WTC11 (cell line): ENCODE measurements around the gene LTF. TPM values are rescaled to one million over a fixed set of nuclear protein-coding genes. Genes with fewer than 3 reads are reported as not detected.

Experiments used
- ATAC-seq: fragments of 200-7000 bp; cut with Tn5 transposase; 2 replicates; pipeline ENCODE4 v1.10.0; 2021; ENCODE audit warnings: mild to moderate bottlenecking, moderate library complexity
- CTCF ChIA-PET: fragments of 300-600 bp; sonication (Branson Sonifier 250); formaldehyde crosslinking; loops from one replicate; lab custom pipeline; 2021; ENCODE audit warnings: antibody characterized with exemption; lab: Charles Lee
- POLR2A ChIA-PET: fragments of 350-600 bp; sonication (Branson Sonifier 250); formaldehyde crosslinking; loops from one replicate; lab custom pipeline; 2021; ENCODE audit warnings: antibody characterized with exemption; lab: Charles Lee
- DNase-seq: peaks from one replicate; pipeline ENCODE4 v3.0.0; 2021; ENCODE audit warnings: low spot score
- H3K27ac Mint-ChIP-seq: 2 replicates; pipeline ENCODE4 v1.8.0; 2021; ENCODE audit warnings: mixed read lengths
- H3K27me3 Mint-ChIP-seq: 2 replicates; pipeline ENCODE4 v1.8.0; 2021; ENCODE audit warnings: low read depth, mild to moderate bottlenecking, moderate library complexity, mixed read lengths
- H3K36me3 Mint-ChIP-seq: 2 replicates; pipeline ENCODE4 v1.8.0; 2021; ENCODE audit warnings: mixed read lengths
- H3K4me1 Mint-ChIP-seq: 2 replicates; pipeline ENCODE4 v1.8.0; 2022; ENCODE audit warnings: mixed read lengths
- H3K4me3 Mint-ChIP-seq: 2 replicates; pipeline ENCODE4 v1.8.0; 2021; ENCODE audit warnings: mild to moderate bottlenecking, moderate library complexity, mixed read lengths
- H3K9me3 Mint-ChIP-seq: 2 replicates; pipeline ENCODE4 v1.8.0; 2021; ENCODE audit warnings: mixed read lengths
- AFF4 ChIP-seq: sonication (generic); formaldehyde crosslinking; IDR thresholded peaks from 2 replicates; pipeline ENCODE4 v1.8.1; 2023; ENCODE audit warnings: mild to moderate bottlenecking, missing genetic modification reagents, borderline replicate concordance
- CREM ChIP-seq: sonication (generic); formaldehyde crosslinking; IDR thresholded peaks from 2 replicates; pipeline ENCODE4 v1.8.1; 2022; ENCODE audit warnings: mild to moderate bottlenecking, missing genetic modification reagents, moderate library complexity
- CTCF ChIP-seq: fragments of 200-600 bp; IDR thresholded peaks from 2 replicates; pipeline ENCODE4 v1.8.0; 2022; ENCODE audit warnings: antibody characterized with exemption
- EMX1 ChIP-seq: fragments of 250-450 bp; sonication (Bioruptor Pico); IDR thresholded peaks from 2 replicates; pipeline ENCODE4 v1.8.0; 2021; ENCODE audit warnings: mild to moderate bottlenecking
- IRF1 ChIP-seq: sonication (generic); formaldehyde crosslinking; IDR thresholded peaks from 2 replicates; pipeline ENCODE4 v1.8.0; 2023; ENCODE audit warnings: missing genetic modification reagents
- KAT7 ChIP-seq: sonication (generic); formaldehyde crosslinking; IDR thresholded peaks from 2 replicates; pipeline ENCODE4 v1.8.1; 2023; ENCODE audit warnings: missing genetic modification reagents, mild to moderate bottlenecking, borderline replicate concordance
- NFATC4 ChIP-seq: fragments of 250-450 bp; sonication (Bioruptor Pico); IDR thresholded peaks from 2 replicates; pipeline ENCODE4 v1.9.0; 2021; ENCODE audit warnings: mild to moderate bottlenecking
- NFYB ChIP-seq: sonication (generic); formaldehyde crosslinking; conservative IDR thresholded peaks from 2 replicates; pipeline ENCODE4 v1.8.0; 2022; ENCODE audit warnings: low read depth, missing genetic modification reagents
- PRDM15 ChIP-seq: sonication (generic); formaldehyde crosslinking; IDR thresholded peaks from 2 replicates; pipeline ENCODE4 v1.8.0; 2022; ENCODE audit warnings: missing genetic modification reagents
- SMAD4 ChIP-seq: sonication (generic); formaldehyde crosslinking; IDR thresholded peaks from 2 replicates; pipeline ENCODE4 v1.8.0; 2022; ENCODE audit warnings: mild to moderate bottlenecking, missing genetic modification reagents
- SP1 ChIP-seq: sonication (generic); formaldehyde crosslinking; conservative IDR thresholded peaks from 2 replicates; pipeline ENCODE4 v1.8.1; 2022; ENCODE audit warnings: missing genetic modification reagents
- TCF7 ChIP-seq: sonication (generic); formaldehyde crosslinking; IDR thresholded peaks from 2 replicates; pipeline ENCODE4 v1.8.0; 2022; ENCODE audit warnings: mild to moderate bottlenecking, low read depth, missing genetic modification reagents, moderate library complexity
- USF2 ChIP-seq: sonication (generic); formaldehyde crosslinking; IDR thresholded peaks from 2 replicates; pipeline ENCODE4 v1.8.1; 2023; ENCODE audit warnings: mild to moderate bottlenecking, missing genetic modification reagents, moderate library complexity
- ZNF281 ChIP-seq: sonication (generic); formaldehyde crosslinking; IDR thresholded peaks from 2 replicates; pipeline ENCODE4 v1.8.0; 2023; ENCODE audit warnings: mild to moderate bottlenecking, missing genetic modification reagents
- ZNF416 ChIP-seq: fragments of 250-450 bp; sonication (Bioruptor Pico); IDR thresholded peaks from 2 replicates; pipeline ENCODE4 v1.9.0; 2021; ENCODE audit warnings: mild to moderate bottlenecking, inconsistent platforms
- ZNF512 ChIP-seq: sonication (generic); formaldehyde crosslinking; IDR thresholded peaks from 2 replicates; pipeline ENCODE4 v1.8.1; 2022; ENCODE audit warnings: missing genetic modification reagents, borderline replicate concordance
- total RNA-seq: library from RNA; stranded (reverse); gene quantifications from 3 replicates; pipeline ENCODE4 v1.2.3, GENCODE V29; 2021

LTF gene
- total RNA-seq, 1 experiment from 2014 or later, result 0.22 TPM

- H3K4me1 Mint-ChIP-seq, result peaks cover 13% of the 10 kb centered on the region
- TF ChIP-seq SMAD4 (no peak), CREM (CRISPR knock-in tag) (no peak), ZNF512 (CRISPR knock-in tag) (no peak), NFATC4 (CRISPR knock-in tag) (no peak), CTCF (0 out of 2 replicates have a peak, but pooled peaks have one; percentile 16), AFF4 (CRISPR knock-in tag) (no peak)
- ChIA-PET POLR2A (no interaction called here), CTCF (interaction anchor here (0.7 to 1.8 kb wide), 7 partner anchors 14 to 389 kb away, joined by 3 to 5 read pairs (median 3); no protein-coding TSS in a partner anchor)
- ATAC-seq (peak; percentile 70), DNase-seq (no peak)
- no peak overlapping the region for H3K27ac Mint-ChIP-seq
- H3K4me3 Mint-ChIP-seq, result no peak overlapping the region
- no peaks in the 10 kb centered on the region for H3K9me3 Mint-ChIP-seq
- no peaks in the 10 kb centered on the region for H3K27me3 Mint-ChIP-seq
- H3K36me3 Mint-ChIP-seq, result no peaks in the 10 kb centered on the region
Observed at GRCh38 chr3:46442576-46443530, 21.9 kb downstream of the LTF start.

- no peak overlapping the region for H3K4me3 Mint-ChIP-seq
- no peaks in the 10 kb centered on the region for H3K27me3 Mint-ChIP-seq
- CTCF ChIA-PET, result no interaction called here
- H3K9me3 Mint-ChIP-seq, result no peaks in the 10 kb centered on the region
- DNase-seq, result no peak
- no peak overlapping the region for H3K27ac Mint-ChIP-seq
- no peaks in the 10 kb centered on the region for H3K36me3 Mint-ChIP-seq
- POLR2A ChIA-PET, result no interaction called here
- peak; percentile 26; the same call in 1 of the 2 replicates for ATAC-seq
- peaks cover 13% of the 10 kb centered on the region for H3K4me1 Mint-ChIP-seq
- TF ChIP-seq TCF7 (CRISPR knock-in tag) (no peak), ZNF281 (CRISPR knock-in tag) (no peak), SMAD4 (no peak), ZNF416 (CRISPR knock-in tag) (no peak), IRF1 (CRISPR knock-in tag) (no peak), SP1 (CRISPR knock-in tag) (no peak), USF2 (CRISPR knock-in tag) (no peak), KAT7 (CRISPR knock-in tag) (no peak), NFYB (CRISPR knock-in tag) (no peak), PRDM15 (CRISPR knock-in tag) (no peak), EMX1 (CRISPR knock-in tag) (no peak)
Observed at GRCh38 chr3:46440531-46441294, 24.0 kb downstream of the LTF start.
